Fibroblast of the aortic adventitia (primary cell): Measurements from ENCODE around the gene TMEM217. TPM values are rescaled to one million over a fixed set of nuclear protein-coding genes. Genes with fewer than 3 reads are reported as not detected.

ENCODE experiments used
- DNase-seq: peaks from one replicate; pipeline ENCODE4 v3.0.0-alpha.2; 2010; ENCODE audit warnings: low read depth
- H3K4me3 ChIP-seq: 2 replicates; pipeline ENCODE4 v1.5.1; 2011; ENCODE audit warnings: low read depth, mild to moderate bottlenecking, control low read depth, low read length, moderate library complexity
- small RNA-seq: library from RNA; depleted of rRNA; stranded (forward); fragments of <200 nt; gene quantifications from one replicate; pipeline ENCODE3, GENCODE V24; 2012
- total RNA-seq: library from RNA; depleted of rRNA; stranded (reverse); fragments of >200 nt; gene quantifications from 2 replicates; pipeline ENCODE4 v1.2.3, GENCODE V29; 2012; ENCODE audit warnings: low replicate concordance
- TF ChIP-seq, protein P1 (sequence below): IDR thresholded peaks from 2 replicates; pipeline ENCODE4 v1.5.1; 2011; ENCODE audit warnings: mild to moderate bottlenecking, low read length, control low read depth, inconsistent platforms; ENCODE audit not compliant: insufficient read depth

Gene TMEM217
- total RNA-seq, 1 donor: 0.09 TPM

DNA sequence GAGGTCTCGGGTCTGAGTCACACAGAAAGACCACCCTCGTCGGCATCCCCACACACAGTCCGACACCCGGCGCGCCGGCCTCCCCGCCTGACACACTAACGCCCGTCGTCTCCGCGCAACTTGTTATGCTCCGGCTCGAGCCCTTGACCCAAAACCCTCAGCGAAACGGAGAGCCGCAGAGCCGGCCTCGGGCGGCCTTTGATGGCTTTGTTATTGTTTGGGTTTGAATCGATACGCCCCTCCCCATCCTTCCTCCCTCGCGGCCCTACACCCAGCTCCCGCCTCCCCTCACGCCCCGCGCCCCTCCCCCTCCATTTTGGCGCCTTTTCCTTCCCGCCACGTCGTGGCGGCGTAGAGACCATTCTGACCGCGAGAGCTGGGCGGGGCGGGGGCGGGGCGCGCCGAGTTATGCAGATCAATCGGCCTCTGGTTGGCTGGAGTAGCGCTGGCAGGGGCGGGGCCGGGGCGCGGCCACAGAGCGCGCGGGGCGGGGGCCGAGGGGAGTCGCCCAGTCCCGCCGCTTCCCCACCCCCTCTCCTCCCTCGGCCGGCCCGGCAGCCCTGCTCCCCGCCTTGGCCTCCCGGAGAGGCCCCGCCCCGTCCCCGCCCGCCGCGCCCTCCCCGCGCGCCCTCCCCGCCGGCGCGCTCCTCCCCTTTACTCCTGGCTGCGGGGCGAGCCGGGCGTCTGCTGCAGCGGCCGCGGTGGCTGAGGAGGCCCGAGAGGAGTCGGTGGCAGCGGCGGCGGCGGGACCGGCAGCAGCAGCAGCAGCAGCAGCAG, 88.3 kb downstream of the TMEM217 start, which contains the start of gene PIM1:
Gene PIM1 (plus strand): TSS at position 657 of the 777 bp plus-strand sequence. CDS start 424 bp downstream, outside the sequence.
- TF ChIP-seq, protein P1, sequence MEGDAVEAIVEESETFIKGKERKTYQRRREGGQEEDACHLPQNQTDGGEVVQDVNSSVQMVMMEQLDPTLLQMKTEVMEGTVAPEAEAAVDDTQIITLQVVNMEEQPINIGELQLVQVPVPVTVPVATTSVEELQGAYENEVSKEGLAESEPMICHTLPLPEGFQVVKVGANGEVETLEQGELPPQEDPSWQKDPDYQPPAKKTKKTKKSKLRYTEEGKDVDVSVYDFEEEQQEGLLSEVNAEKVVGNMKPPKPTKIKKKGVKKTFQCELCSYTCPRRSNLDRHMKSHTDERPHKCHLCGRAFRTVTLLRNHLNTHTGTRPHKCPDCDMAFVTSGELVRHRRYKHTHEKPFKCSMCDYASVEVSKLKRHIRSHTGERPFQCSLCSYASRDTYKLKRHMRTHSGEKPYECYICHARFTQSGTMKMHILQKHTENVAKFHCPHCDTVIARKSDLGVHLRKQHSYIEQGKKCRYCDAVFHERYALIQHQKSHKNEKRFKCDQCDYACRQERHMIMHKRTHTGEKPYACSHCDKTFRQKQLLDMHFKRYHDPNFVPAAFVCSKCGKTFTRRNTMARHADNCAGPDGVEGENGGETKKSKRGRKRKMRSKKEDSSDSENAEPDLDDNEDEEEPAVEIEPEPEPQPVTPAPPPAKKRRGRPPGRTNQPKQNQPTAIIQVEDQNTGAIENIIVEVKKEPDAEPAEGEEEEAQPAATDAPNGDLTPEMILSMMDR: no peak
- peak within 1 kb of the TSS; percentile 96 for H3K4me3 ChIP-seq
- DNase-seq: peak; percentile 94

DNA sequence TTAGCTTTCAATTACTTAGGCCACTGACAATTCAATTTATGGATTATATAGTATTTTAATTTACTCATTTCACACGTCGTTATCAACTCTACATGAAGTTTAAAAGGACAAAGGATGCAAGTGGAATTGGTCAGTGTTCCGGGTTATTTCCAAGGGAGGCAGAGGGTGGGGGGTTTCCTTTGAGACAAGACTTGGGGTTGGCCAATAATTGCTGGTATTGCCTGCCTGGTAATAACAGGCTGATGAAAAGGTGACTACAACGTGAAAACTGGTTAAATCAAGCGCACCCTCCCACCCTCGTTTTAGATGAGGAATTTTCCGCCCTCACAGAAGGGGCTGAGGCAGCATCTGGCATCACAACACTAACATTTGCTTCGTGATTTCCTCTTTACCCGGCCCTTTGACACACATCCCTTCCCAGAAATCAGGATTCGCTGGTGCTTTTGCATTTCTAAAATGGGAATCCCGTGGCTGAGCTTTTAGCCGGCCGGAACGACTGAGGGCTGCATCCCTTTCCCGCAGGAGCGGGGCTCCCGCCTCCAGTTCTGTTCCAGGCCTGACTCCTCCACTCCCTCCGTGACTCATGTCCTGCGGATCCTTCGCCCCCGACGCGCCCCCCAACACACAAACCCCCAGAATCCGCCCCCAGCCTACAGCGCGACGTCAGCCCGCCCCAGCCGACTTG, 89.0 kb downstream of the TMEM217 start:
- H3K4me3 ChIP-seq: peak overlapping the region; percentile 56
- TF ChIP-seq, protein P1: no peak
- no peak for DNase-seq

DNA sequence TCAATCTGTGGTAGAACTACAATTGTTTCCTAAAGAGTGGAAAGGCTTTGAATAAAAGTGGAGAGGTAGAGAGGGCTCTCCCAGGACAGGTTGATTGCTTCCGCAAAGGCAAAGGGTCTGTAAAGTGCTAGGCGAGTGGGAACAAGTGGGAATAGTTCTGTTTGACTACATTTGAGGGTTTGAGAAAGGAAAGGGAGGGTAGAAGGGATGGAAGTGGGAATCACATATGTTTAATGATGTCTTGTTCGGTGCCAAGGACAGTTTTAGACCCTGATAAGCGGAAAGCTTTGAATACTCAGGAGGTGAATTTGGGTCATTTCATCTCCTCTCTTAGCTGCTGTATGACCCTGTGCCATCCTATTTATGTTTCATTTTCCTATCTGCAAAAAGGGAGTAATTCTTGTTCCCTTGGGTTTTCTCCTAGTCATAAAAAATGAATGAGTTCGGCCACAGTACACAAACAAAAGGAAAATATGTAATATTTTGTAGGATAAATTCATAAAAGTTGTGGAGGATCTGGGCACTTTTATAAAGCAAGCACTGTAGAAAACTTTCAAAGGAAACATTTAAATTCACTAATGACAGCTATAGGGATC, 89.7 kb downstream of the TMEM217 start:
- TF ChIP-seq, protein P1: no peak
- DNase-seq: no peak
- peak overlapping the region; percentile 56 for H3K4me3 ChIP-seq

DNA sequence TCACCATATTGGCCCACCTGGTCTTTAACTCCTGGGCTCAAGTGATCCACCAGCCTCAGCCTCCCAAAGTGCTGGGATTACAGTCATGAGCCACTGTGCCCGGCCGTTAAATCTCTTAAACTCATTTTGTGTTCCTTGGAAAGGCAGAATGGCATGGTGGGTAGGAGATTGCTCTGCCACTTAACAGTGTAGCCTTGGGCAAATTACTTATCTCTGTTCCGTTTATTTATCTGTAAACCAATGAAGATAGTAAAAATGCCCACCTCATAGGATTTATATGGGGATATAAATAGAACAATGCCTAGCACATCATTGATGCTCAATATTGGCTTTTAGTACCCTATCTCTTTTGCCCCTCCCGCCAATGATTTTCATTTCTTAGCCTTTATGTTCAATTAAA, 95.2 kb downstream of the TMEM217 start:
- no peak for DNase-seq
- no peak overlapping the region for H3K4me3 ChIP-seq
- TF ChIP-seq, protein P1: no peak

Small RNA genes lying within 50 kb of the gene (small RNA-seq; reads per million reads assigned to genes)
- gene AL096712.1: not detected

Other genes starting within 250 kb of the TMEM217 start
- gene PIM1, start 88.0 kb downstream of the TMEM217 start, total RNA-seq: 8.7 and 19.3 TPM in 2 replicates
- gene TBC1D22B, start 372 bp downstream of the TMEM217 start, total RNA-seq: 3.5 and 4.8 TPM in 2 replicates
- gene RNF8, start 95.8 kb upstream of the TMEM217 start, total RNA-seq: 18.8 and 44.2 TPM in 2 replicates
- 30.7 and 49.9 TPM in 2 replicates for gene CMTR1, start 175.1 kb upstream of the TMEM217 start, total RNA-seq
- 35.0 and 59.9 TPM in 2 replicates for gene CCDC167, start 241.7 kb upstream of the TMEM217 start, total RNA-seq